ENCODE measurements around the gene LRIG3. TPM values are rescaled to one million over a fixed set of nuclear protein-coding genes. Genes with fewer than 3 reads are reported as not detected.

The LRIG3 gene
- total RNA-seq, 4 donors from 2014 or later = 60.3 to 120 (median 78.3) TPM

DNA sequence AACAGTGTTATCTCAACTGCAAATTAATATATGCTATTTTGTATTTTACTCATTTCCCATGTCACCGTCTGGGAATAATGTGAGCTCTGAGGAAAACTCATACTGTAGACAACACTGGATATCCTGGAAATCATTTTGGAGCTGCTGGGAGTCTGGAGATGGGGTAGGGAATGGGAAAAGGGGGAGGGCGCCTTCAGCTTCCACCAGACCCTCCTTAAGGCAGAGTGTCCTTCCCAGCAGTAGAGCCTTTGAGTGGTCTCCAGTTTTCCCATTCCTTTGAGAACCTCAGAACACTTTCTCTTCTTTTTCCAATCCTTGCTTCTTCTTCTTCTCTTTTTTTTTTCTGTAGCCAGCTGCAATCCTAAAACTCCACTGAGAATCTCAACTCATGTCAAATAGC, 5.4 kb upstream of the LRIG3 start:
- no peaks in the 10 kb centered on the region for H3K9me3 ChIP-seq
- DNase-seq (ENCODE audit: low spot score in 2 of 2) = no peak
- no peak overlapping the region for H3K4me3 ChIP-seq
- 52 to 59% methylated on average over 2 of the region's 2 CpGs for WGBS, 2 donors
- no peak overlapping the region for H3K27ac ChIP-seq
- H3K27me3 ChIP-seq = no peaks in the 10 kb centered on the region
- peaks cover 0 to 20% (median 0%) of the 10 kb centered on the region in 4 donors for H3K4me1 ChIP-seq
- no peak for TF ChIP-seq POLR2A (IDR thresholded peaks at IDR 0.05)
- TF ChIP-seq EP300 (IDR thresholded peaks at IDR 0.05) = no peak
- TF ChIP-seq, protein P1, sequence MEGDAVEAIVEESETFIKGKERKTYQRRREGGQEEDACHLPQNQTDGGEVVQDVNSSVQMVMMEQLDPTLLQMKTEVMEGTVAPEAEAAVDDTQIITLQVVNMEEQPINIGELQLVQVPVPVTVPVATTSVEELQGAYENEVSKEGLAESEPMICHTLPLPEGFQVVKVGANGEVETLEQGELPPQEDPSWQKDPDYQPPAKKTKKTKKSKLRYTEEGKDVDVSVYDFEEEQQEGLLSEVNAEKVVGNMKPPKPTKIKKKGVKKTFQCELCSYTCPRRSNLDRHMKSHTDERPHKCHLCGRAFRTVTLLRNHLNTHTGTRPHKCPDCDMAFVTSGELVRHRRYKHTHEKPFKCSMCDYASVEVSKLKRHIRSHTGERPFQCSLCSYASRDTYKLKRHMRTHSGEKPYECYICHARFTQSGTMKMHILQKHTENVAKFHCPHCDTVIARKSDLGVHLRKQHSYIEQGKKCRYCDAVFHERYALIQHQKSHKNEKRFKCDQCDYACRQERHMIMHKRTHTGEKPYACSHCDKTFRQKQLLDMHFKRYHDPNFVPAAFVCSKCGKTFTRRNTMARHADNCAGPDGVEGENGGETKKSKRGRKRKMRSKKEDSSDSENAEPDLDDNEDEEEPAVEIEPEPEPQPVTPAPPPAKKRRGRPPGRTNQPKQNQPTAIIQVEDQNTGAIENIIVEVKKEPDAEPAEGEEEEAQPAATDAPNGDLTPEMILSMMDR (IDR thresholded peaks at IDR 0.05) = no peak
- H3K36me3 ChIP-seq = no peaks in the 10 kb centered on the region

DNA sequence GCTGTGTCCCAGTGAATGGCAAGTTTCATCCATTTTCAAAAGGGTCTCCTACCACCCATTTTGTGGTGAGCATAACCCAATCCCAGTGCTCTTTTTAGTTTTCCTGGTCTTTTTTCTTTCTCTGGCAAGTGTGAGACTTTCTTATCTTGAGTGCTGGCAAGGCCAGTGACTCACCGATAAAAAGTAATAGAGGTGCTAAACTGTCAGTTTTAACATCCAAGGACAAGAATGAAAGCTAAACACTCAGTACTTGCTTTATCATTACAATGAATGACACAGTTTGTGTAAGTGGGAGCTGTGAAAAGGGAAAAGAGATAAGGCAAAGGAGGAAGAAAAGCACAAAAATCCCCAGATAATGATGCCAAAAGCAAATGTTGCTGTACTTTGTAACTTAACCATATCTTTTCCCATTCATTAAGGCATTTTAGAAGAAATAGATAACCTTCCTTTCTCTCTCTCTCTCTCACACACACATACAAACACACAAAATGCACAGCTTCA, 4.9 kb upstream of the LRIG3 start:
- Histone ChIP-seq H3K4me3 (no peak overlapping the region), H3K4me1 (peaks cover 0 to 22% (median 0%) of the 10 kb centered on the region in 4 donors), H3K27ac (no peak overlapping the region), H3K27me3 (no peaks in the 10 kb centered on the region), H3K9me3 (no peaks in the 10 kb centered on the region), H3K36me3 (no peaks in the 10 kb centered on the region)
- no peak for DNase-seq (ENCODE audit: low spot score in 2 of 2)
- WGBS, 2 donors = 13% methylated on average over 1 of the region's 1 CpG
- TF ChIP-seq POLR2A (IDR thresholded peaks at IDR 0.05) = no peak
- TF ChIP-seq EP300 (IDR thresholded peaks at IDR 0.05) = no peak
- TF ChIP-seq, protein P1 (IDR thresholded peaks at IDR 0.05) = no peak

DNA sequence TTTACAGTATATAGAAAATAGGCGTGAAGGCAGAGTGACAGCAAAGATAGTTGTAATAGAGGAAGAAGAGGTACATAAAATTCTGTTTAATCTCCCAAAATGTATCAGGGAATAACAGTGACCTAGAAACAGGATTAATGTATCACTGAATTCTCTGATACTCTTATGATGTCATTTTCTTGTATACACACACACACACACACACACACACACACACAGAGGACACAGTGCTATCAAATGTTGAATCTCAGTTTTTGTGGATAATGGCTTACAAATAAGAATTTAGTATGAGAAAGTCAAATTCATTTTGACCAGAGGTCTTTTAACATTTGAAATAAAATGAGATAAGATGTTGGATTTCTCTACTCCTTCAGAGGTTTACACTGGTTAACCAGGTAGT, 4.3 kb upstream of the LRIG3 start:
- H3K27me3 ChIP-seq = no peaks in the 10 kb centered on the region
- no peak overlapping the region for H3K4me3 ChIP-seq
- WGBS, 2 donors = 92% methylated on average over 1 of the region's 1 CpG
- no peak for DNase-seq (ENCODE audit: low spot score in 2 of 2)
- TF ChIP-seq, protein P1 (IDR thresholded peaks at IDR 0.05) = no peak
- TF ChIP-seq POLR2A (IDR thresholded peaks at IDR 0.05) = no peak
- no peak for TF ChIP-seq EP300 (IDR thresholded peaks at IDR 0.05)
- H3K36me3 ChIP-seq = no peaks in the 10 kb centered on the region
- H3K27ac ChIP-seq = no peak overlapping the region
- H3K4me1 ChIP-seq = peaks cover 0 to 22% (median 0%) of the 10 kb centered on the region in 4 donors
- no peaks in the 10 kb centered on the region for H3K9me3 ChIP-seq

DNA sequence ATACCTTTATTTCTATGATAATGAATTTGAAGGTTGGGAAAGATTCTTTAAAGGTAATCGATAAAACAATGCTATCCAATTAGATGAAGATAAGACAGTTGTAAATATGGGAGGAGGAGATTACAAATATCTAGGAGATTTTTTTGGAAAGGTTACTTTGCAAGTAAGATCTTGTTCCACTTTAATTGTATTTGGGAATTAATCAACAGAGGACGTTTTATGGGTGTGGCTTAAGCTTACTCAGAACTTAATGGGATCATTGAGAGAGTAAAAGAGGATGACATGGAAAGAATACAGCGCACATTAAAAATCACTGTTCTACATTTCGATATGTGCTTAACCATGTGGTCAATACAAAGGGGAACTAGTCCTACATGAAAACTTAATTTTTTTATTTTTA, 3.5 kb upstream of the LRIG3 start:
- peaks cover 0 to 22% (median 0%) of the 10 kb centered on the region in 4 donors for H3K4me1 ChIP-seq
- TF ChIP-seq EP300 (IDR thresholded peaks at IDR 0.05) (no peak), POLR2A (IDR thresholded peaks at IDR 0.05) (no peak)
- TF ChIP-seq, protein P1 (IDR thresholded peaks at IDR 0.05) = no peak
- H3K36me3 ChIP-seq = no peaks in the 10 kb centered on the region
- no peaks in the 10 kb centered on the region for H3K9me3 ChIP-seq
- WGBS, 2 donors = 80 to 82% methylated on average over 4 of the region's 4 CpGs
- no peak for DNase-seq (ENCODE audit: low spot score in 2 of 2)
- no peak overlapping the region for H3K4me3 ChIP-seq
- no peak overlapping the region for H3K27ac ChIP-seq
- H3K27me3 ChIP-seq = no peaks in the 10 kb centered on the region

DNA sequence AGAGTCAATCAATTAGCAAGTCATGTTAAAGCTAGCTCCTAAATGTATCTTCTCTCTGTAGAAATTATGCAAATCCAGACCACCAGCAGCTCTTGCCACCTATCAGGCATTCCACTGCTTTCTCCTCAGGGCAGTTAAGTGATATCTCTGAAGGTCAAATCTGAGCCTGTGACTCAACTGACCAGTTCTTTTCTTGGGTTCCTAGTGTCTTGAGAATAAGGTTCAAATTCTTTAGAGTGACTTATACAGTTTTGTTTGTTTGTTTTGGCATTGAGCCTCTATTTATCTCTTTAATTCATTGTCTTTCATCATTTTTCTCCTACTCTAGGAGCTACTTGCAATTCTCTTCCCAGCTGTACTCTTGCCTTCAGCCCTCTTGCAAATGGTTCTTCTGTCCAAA, 2.5 kb upstream of the LRIG3 start:
- Histone ChIP-seq H3K4me1 (peaks cover 0 to 22% (median 0%) of the 10 kb centered on the region in 4 donors), H3K27ac (no peak overlapping the region), H3K36me3 (no peaks in the 10 kb centered on the region), H3K4me3 (no peak overlapping the region), H3K27me3 (no peaks in the 10 kb centered on the region), H3K9me3 (no peaks in the 10 kb centered on the region)
- TF ChIP-seq, protein P1 (IDR thresholded peaks at IDR 0.05) = no peak
- TF ChIP-seq EP300 (IDR thresholded peaks at IDR 0.05) (no peak), POLR2A (IDR thresholded peaks at IDR 0.05) (no peak)
- DNase-seq (ENCODE audit: low spot score in 2 of 2) = no peak
